Measurements from ENCODE around the gene RXYLT1. TPM values are rescaled to one million over a fixed set of nuclear protein-coding genes. Genes with fewer than 3 reads are reported as not detected.

RXYLT1 gene
- total RNA-seq, 2 experiments from 2014 or later = 9.8 to 12.7 TPM

- Mint-ChIP-seq H3K36me3 (ENCODE audit: low read depth) (no peaks in the 10 kb centered on the region), H3K27me3 (ENCODE audit: low read depth) (peaks cover 28% of the 10 kb centered on the region), H3K4me1 (ENCODE audit: low read depth) (peaks cover 6% of the 10 kb centered on the region), H3K9me3 (no peaks in the 10 kb centered on the region), H3K4me3 (no peak overlapping the region), H3K27ac (no peak overlapping the region)
- DNase-seq = no peak
- intact Hi-C loops (cut with micrococcal nuclease) = loop anchor here (2.0 to 10.0 kb wide), 2 partner anchors 177 to 249 kb away; partner anchors contain the start of gene DPY19L2
- CTCF ChIA-PET = no interaction called here
Observed at GRCh38 chr12:63845726-63846125, 66.0 kb downstream of the RXYLT1 start.

- H3K36me3 Mint-ChIP-seq (ENCODE audit: low read depth) = no peaks in the 10 kb centered on the region
- H3K9me3 Mint-ChIP-seq = no peaks in the 10 kb centered on the region
- no peak overlapping the region for H3K4me3 Mint-ChIP-seq
- peaks cover 28% of the 10 kb centered on the region for H3K27me3 Mint-ChIP-seq (ENCODE audit: low read depth)
- DNase-seq = no peak
- intact Hi-C loops (cut with micrococcal nuclease) = loop anchor here (10.0 kb wide), 1 partner anchor 248 kb away; no protein-coding TSS in a partner anchor
- no peak overlapping the region for H3K27ac Mint-ChIP-seq
- peaks cover 6% of the 10 kb centered on the region for H3K4me1 Mint-ChIP-seq (ENCODE audit: low read depth)
- CTCF ChIA-PET = interaction anchor here (0.6 kb wide), 1 partner anchor 1853 kb away, joined by 4 read pairs; no protein-coding TSS in a partner anchor
Observed at GRCh38 chr12:63846238-63846967, 66.7 kb downstream of the RXYLT1 start.

DNA sequence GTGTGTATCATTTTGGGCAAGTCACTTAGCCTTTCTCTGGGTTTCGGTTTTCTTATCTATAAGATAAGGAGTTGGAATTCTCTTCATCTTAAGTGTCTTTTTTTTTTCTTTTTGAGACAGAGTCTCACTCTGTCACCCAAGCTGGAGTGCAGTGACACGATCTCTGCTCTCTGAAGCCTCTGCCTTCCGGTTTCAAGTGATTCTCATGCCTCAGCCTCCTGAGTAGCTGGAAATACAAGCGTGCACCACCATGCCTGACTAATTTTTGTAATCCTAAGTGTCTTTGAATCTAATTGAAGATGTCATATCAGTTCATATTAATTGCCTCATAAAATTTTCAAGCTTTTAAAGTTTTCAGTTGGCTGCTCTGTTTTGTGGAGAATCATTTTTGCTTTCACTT, 68.7 kb downstream of the RXYLT1 start:
- no peak for DNase-seq
- Mint-ChIP-seq H3K27me3 (ENCODE audit: low read depth) (peaks cover 24% of the 10 kb centered on the region), H3K27ac (no peak overlapping the region), H3K4me1 (ENCODE audit: low read depth) (peaks cover 5% of the 10 kb centered on the region), H3K9me3 (no peaks in the 10 kb centered on the region), H3K36me3 (ENCODE audit: low read depth) (no peaks in the 10 kb centered on the region), H3K4me3 (no peak overlapping the region)
- CTCF ChIA-PET = no interaction called here
- intact Hi-C loops (cut with micrococcal nuclease) = loop anchor here (10.0 kb wide), 1 partner anchor 246 kb away; no protein-coding TSS in a partner anchor

GRCh38 chr12:63849106-63849620, 69.5 kb downstream of the RXYLT1 start:
- Mint-ChIP-seq H3K4me1 (ENCODE audit: low read depth) (peaks cover 5% of the 10 kb centered on the region), H3K27ac (no peak overlapping the region), H3K9me3 (no peaks in the 10 kb centered on the region), H3K36me3 (ENCODE audit: low read depth) (no peaks in the 10 kb centered on the region), H3K4me3 (no peak overlapping the region), H3K27me3 (ENCODE audit: low read depth) (peaks cover 24% of the 10 kb centered on the region)
- DNase-seq = no peak
- intact Hi-C loops (cut with micrococcal nuclease) = loop anchor here (10.0 kb wide), 1 partner anchor 246 kb away; no protein-coding TSS in a partner anchor
- CTCF ChIA-PET = no interaction called here

DNA sequence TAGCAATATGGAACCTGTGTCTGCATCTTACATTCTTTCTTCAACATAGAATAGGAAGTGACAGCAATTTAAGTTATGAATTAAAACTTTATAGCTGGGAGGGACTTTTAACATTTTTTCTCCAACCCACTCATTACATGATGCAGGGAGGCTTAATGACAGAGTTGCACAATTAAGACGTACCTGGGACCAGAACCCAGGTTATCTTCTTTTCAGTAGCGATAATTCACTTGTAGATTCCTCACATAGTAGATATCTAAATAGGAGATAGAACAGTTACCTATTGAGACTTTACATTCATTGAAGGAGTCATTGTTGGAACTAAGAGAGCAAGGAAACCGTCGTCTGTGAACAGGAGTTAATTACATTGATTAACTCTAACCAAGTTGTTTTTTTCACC, 69.9 kb downstream of the RXYLT1 start:
- CTCF ChIA-PET = no interaction called here

DNA sequence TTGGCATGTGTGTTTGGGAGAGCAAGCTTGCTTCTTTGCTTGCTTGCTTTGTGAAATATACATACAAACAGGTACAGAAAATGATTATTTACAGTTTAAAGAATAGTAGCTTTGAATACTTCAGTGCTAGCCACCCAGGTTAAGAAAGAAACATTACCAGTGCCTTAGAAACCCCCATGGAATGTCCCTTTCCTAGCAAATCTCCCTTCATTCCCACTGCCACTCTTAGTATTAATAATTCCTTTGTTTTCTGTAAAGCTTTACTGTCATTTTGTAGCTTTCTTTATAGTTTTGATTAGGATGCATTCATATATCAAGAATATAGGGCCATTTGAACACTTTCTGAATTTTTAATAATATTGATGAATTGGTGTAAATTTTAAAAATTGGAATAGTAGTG, 74.3 kb downstream of the RXYLT1 start:
- Mint-ChIP-seq H3K36me3 (ENCODE audit: low read depth) (no peaks in the 10 kb centered on the region), H3K27me3 (ENCODE audit: low read depth) (peaks cover 5% of the 10 kb centered on the region), H3K9me3 (no peaks in the 10 kb centered on the region), H3K4me1 (ENCODE audit: low read depth) (no peaks in the 10 kb centered on the region), H3K4me3 (no peak overlapping the region), H3K27ac (no peak overlapping the region)
- intact Hi-C loops (cut with micrococcal nuclease) = no loop called here
- DNase-seq = no peak
- CTCF ChIA-PET = interaction anchor here (1.6 kb wide), 1 partner anchor 77 kb away, joined by 3 read pairs; no protein-coding TSS in a partner anchor

More for the DNA sequence above, 69.9 kb downstream of the RXYLT1 start:
- DNase-seq = no peak
- Mint-ChIP-seq H3K36me3 (ENCODE audit: low read depth) (no peaks in the 10 kb centered on the region), H3K27ac (no peak overlapping the region), H3K27me3 (ENCODE audit: low read depth) (peaks cover 22% of the 10 kb centered on the region), H3K4me1 (ENCODE audit: low read depth) (peaks cover 3% of the 10 kb centered on the region), H3K4me3 (no peak overlapping the region), H3K9me3 (no peaks in the 10 kb centered on the region)
- intact Hi-C loops (cut with micrococcal nuclease) = loop anchor here (10.0 kb wide), 1 partner anchor 245 kb away; no protein-coding TSS in a partner anchor

DNA sequence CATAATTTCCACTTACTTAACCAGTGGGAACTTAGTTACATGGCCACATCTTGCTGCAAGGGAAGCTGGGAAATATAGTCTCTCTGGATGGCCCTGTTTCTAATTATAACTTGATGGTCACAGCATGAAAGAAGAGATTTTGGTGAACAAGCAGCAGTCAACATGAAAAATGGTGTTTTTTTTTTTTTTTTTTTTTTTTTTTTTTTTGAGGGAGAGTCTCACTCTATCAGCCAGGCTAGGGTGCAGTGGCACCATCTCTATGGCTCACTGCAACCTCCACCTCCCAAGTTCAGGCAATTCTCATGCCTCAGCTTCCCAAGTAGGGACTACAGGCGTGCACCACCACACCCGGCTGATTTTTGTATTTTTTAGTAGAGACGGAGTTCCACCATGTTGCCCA, 75.6 kb downstream of the RXYLT1 start:
- no peaks in the 10 kb centered on the region for H3K36me3 Mint-ChIP-seq (ENCODE audit: low read depth)
- no peak for DNase-seq
- no peak overlapping the region for H3K4me3 Mint-ChIP-seq
- peaks cover 5% of the 10 kb centered on the region for H3K27me3 Mint-ChIP-seq (ENCODE audit: low read depth)
- H3K4me1 Mint-ChIP-seq (ENCODE audit: low read depth) = no peaks in the 10 kb centered on the region
- no peaks in the 10 kb centered on the region for H3K9me3 Mint-ChIP-seq
- intact Hi-C loops (cut with micrococcal nuclease) = no loop called here
- no peak overlapping the region for H3K27ac Mint-ChIP-seq
- CTCF ChIA-PET = no interaction called here

GRCh38 chr12:63857771-63858670, 78.3 kb downstream of the RXYLT1 start:
- Mint-ChIP-seq H3K27me3 (ENCODE audit: low read depth) (peaks cover 6% of the 10 kb centered on the region), H3K4me1 (ENCODE audit: low read depth) (no peaks in the 10 kb centered on the region), H3K27ac (no peak overlapping the region), H3K36me3 (ENCODE audit: low read depth) (no peaks in the 10 kb centered on the region), H3K4me3 (no peak overlapping the region), H3K9me3 (no peaks in the 10 kb centered on the region)
- intact Hi-C loops (cut with micrococcal nuclease) = no loop called here
- DNase-seq = no peak
- CTCF ChIA-PET = no interaction called here

Other genes starting within 250 kb of the RXYLT1 start
- 1 to 10 TPM in 1 of 2 experiments, under 1 TPM in 1; 0.91 to 1.1 TPM for gene DPY19L2, start 111.4 kb upstream of the RXYLT1 start, total RNA-seq
- under 1 TPM in 1 of 2 experiments, not detected in 1; 0.02 TPM for gene SRGAP1, start 64.8 kb downstream of the RXYLT1 start, total RNA-seq